ENCODE data around the gene OR6S1. TPM values are rescaled to one million over a fixed set of nuclear protein-coding genes. Genes with fewer than 3 reads are reported as not detected.

Gene OR6S1
- total and polyA plus RNA-seq, 2 donors from 2014 or later: not detected

DNA sequence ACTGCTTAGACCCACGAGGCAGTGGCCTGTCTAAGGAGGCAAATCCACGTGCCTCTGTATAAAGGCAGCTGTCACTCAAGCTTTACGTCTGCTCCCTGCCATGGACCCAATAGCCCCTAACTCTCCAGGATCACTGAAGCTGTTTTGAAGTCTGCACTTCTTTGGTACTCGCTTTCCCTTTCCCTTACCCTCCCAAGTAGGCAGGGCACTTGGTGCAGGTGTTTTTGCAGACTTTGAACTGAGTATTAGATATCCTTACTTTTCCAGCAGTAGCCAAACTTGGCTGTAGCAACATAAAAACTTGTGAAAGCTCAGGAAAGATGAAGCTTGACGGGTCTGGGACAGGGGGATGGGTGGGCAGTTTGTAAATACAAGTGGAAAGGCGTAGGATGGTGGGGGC, 17.8 kb upstream of the OR6S1 start:
- no peak for FAIRE-seq
- intact Hi-C loops (cut with DNase I): no loop called here
- no peaks in the 10 kb centered on the region for H3K4me1 ChIP-seq (ENCODE audit: control insufficient read depth in 2 of 3, insufficient read depth in 2 of 3, low read depth in 1 of 3, low read length in 3 of 3)
- no peak overlapping the region for H3K27ac ChIP-seq (ENCODE audit: low read depth in 2 of 2, low read length in 2 of 2)
- H3K27me3 ChIP-seq (ENCODE audit: control insufficient read depth, insufficient read depth, low read length): peaks cover 37% of the 10 kb centered on the region
- H3K9me3 ChIP-seq (ENCODE audit: control insufficient read depth in 2 of 3, insufficient read depth in 1 of 3, low read length in 3 of 3): no peaks in the 10 kb centered on the region
- no peaks in the 10 kb centered on the region for H3K36me3 ChIP-seq (ENCODE audit: control insufficient read depth in 2 of 3, insufficient read depth in 3 of 3, low read length in 3 of 3)
- TF ChIP-seq, protein P1, sequence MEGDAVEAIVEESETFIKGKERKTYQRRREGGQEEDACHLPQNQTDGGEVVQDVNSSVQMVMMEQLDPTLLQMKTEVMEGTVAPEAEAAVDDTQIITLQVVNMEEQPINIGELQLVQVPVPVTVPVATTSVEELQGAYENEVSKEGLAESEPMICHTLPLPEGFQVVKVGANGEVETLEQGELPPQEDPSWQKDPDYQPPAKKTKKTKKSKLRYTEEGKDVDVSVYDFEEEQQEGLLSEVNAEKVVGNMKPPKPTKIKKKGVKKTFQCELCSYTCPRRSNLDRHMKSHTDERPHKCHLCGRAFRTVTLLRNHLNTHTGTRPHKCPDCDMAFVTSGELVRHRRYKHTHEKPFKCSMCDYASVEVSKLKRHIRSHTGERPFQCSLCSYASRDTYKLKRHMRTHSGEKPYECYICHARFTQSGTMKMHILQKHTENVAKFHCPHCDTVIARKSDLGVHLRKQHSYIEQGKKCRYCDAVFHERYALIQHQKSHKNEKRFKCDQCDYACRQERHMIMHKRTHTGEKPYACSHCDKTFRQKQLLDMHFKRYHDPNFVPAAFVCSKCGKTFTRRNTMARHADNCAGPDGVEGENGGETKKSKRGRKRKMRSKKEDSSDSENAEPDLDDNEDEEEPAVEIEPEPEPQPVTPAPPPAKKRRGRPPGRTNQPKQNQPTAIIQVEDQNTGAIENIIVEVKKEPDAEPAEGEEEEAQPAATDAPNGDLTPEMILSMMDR (IDR thresholded peaks at IDR 0.05; ENCODE audit: borderline replicate concordance, extremely low read depth, insufficient read depth): no peak
- no peak overlapping the region for H3K4me3 ChIP-seq (ENCODE audit: low read length in 3 of 3)
- DNase-seq: peak in 1 of 5 donors; percentile 24
- no peak overlapping the region for H3K9ac ChIP-seq (ENCODE audit: low read length in 3 of 3)

DNA sequence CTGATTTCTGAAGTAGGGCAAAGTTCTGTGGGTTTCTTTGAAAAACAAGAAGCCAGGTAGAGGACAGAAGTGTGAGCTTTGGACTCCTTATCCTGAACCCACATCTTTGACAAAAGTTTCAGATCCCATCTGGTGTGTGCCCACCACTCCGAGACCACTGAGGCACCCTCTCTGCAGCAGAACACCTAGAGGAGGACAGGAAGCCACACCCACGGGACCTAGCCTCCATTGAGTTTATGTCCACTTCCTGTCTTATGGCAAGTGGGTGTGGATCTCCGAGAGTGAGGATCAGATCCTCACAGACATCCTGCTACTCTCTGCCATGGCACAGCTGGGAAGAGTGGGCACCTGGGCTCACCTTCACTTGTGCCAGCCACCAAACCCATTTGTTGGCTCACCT, 16.8 kb upstream of the OR6S1 start:
- intact Hi-C loops (cut with DNase I): no loop called here
- Histone ChIP-seq H3K9ac (ENCODE audit: low read length in 3 of 3) (no peak overlapping the region), H3K36me3 (ENCODE audit: control insufficient read depth in 2 of 3, insufficient read depth in 3 of 3, low read length in 3 of 3) (no peaks in the 10 kb centered on the region), H3K4me3 (ENCODE audit: low read length in 3 of 3) (no peak overlapping the region), H3K9me3 (ENCODE audit: control insufficient read depth in 2 of 3, insufficient read depth in 1 of 3, low read length in 3 of 3) (no peaks in the 10 kb centered on the region), H3K27ac (ENCODE audit: low read depth in 2 of 2, low read length in 2 of 2) (no peak overlapping the region), H3K4me1 (ENCODE audit: control insufficient read depth in 2 of 3, insufficient read depth in 2 of 3, low read depth in 1 of 3, low read length in 3 of 3) (no peaks in the 10 kb centered on the region), H3K27me3 (ENCODE audit: control insufficient read depth, insufficient read depth, low read length) (peaks cover 37% of the 10 kb centered on the region)
- FAIRE-seq (no peak), DNase-seq (peak in 1 of 5 donors; percentile 51)
- TF ChIP-seq, protein P1 (IDR thresholded peaks at IDR 0.05; ENCODE audit: borderline replicate concordance, extremely low read depth, insufficient read depth): no peak

DNA sequence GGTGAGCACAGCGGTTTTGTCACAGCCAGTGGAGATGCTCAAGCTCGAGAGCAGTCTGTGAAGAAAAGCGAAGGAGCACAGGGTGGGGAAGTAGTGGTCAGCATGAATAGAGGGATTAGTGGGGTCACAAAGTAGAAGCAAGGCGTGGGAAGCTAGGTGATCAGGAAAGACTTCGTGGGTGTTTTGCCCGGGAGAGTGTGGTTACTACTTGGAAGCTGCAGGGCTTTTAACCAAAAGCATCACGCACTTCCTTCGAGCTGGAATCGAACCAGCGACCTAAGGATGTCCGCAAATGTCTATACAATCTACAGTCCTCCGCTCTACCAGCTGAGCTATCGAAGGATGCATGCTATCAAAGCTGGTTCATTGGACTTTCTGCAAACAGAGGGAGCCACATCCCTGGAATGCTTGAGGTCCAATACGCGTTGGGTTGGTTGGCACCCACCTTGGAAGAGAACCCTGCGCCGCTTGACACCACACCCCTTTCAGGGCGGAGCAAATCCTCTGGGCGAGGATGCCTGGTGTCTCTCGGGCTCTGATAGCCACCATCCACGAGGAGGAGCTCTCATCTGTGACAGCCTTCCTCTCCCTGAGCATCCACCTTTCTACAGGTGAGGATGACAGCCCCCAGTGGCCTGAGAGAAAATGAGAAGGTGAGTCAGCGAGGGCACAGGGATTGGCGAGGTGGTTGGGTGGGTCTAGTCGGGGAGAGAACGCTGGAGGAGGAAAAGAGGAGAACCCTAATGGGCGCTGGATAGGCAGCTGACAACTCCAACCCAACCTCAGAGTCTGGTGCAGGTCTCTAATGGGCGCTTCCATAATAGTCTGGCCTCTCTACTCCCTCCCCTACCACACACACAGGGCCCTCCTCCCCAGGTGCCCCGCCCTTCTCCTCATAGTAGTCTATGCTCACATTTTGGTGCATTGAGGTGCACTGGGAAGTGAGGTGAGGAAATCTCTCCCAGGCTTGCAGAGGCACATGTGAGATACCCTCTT, 16.0 kb upstream of the OR6S1 start:
- no peak for FAIRE-seq
- Histone ChIP-seq H3K27ac (ENCODE audit: low read depth in 2 of 2, low read length in 2 of 2) (no peak overlapping the region), H3K9me3 (ENCODE audit: control insufficient read depth in 2 of 3, insufficient read depth in 1 of 3, low read length in 3 of 3) (no peaks in the 10 kb centered on the region), H3K36me3 (ENCODE audit: control insufficient read depth in 2 of 3, insufficient read depth in 3 of 3, low read length in 3 of 3) (no peaks in the 10 kb centered on the region), H3K27me3 (ENCODE audit: control insufficient read depth, insufficient read depth, low read length) (peaks cover 37% of the 10 kb centered on the region), H3K4me1 (ENCODE audit: control insufficient read depth in 2 of 3, insufficient read depth in 2 of 3, low read depth in 1 of 3, low read length in 3 of 3) (no peaks in the 10 kb centered on the region), H3K4me3 (ENCODE audit: low read length in 3 of 3) (no peak overlapping the region), H3K9ac (ENCODE audit: low read length in 3 of 3) (no peak overlapping the region)
- intact Hi-C loops (cut with DNase I): no loop called here
- DNase-seq: peak in 1 of 5 donors; percentile 46
- TF ChIP-seq, protein P1 (IDR thresholded peaks at IDR 0.05; ENCODE audit: borderline replicate concordance, extremely low read depth, insufficient read depth): no peak
